GM18517 (cell line): ENCODE measurements around the gene ELK3.
A peak's percentile ranks its signal among the peaks of the same experiment; 100 is the strongest.

Source experiments
- ATAC-seq: cut with Tn5 transposase; IDR thresholded peaks from one replicate; pipeline ENCODE4 v1.9.1; 2021; ENCODE audit warnings: mild to moderate bottlenecking, moderate library complexity; ENCODE audit not compliant: unreplicated experiment

ELK3 gene

GRCh38 chr12:96193725-96194575 is at the start of gene ELK3:
TSS of gene ELK3 (plus strand) at chr12:96194375.
- ATAC-seq: peak; percentile 33

- no peak for ATAC-seq
These were observed 47.4 kb upstream of the ELK3 start for GRCh38 chr12:96146747-96147146.

GRCh38 chr12:96150442-96150841 is 43.7 kb upstream of the ELK3 start:
- no peak for ATAC-seq

GRCh38 chr12:96152164-96152563 is 42.0 kb upstream of the ELK3 start:
- ATAC-seq: no peak

- no peak for ATAC-seq
These were observed 40.9 kb upstream of the ELK3 start for GRCh38 chr12:96153131-96153725.

- ATAC-seq: no peak
These were observed 39.0 kb upstream of the ELK3 start for GRCh38 chr12:96155181-96155580.

GRCh38 chr12:96155781-96156180 is 38.4 kb upstream of the ELK3 start:
- no peak for ATAC-seq

GRCh38 chr12:96156211-96156610 is 38.0 kb upstream of the ELK3 start:
- ATAC-seq: no peak

GRCh38 chr12:96157427-96157826 is 36.7 kb upstream of the ELK3 start:
- ATAC-seq: no peak

GRCh38 chr12:96164951-96165811 is 29.0 kb upstream of the ELK3 start:
- no peak for ATAC-seq

GRCh38 chr12:96166765-96167164 is 27.4 kb upstream of the ELK3 start:
- ATAC-seq: no peak

GRCh38 chr12:96167492-96167891 is 26.7 kb upstream of the ELK3 start:
- no peak for ATAC-seq

GRCh38 chr12:96170328-96170727 is 23.8 kb upstream of the ELK3 start:
- ATAC-seq: no peak

GRCh38 chr12:96170762-96171161 is 23.4 kb upstream of the ELK3 start:
- no peak for ATAC-seq

GRCh38 chr12:96171905-96172304 is 22.3 kb upstream of the ELK3 start:
- ATAC-seq: no peak

GRCh38 chr12:96172981-96173380 is 21.2 kb upstream of the ELK3 start:
- ATAC-seq: no peak

GRCh38 chr12:96176575-96176974 is 17.6 kb upstream of the ELK3 start:
- no peak for ATAC-seq

GRCh38 chr12:96177013-96177412 is 17.2 kb upstream of the ELK3 start:
- no peak for ATAC-seq

- no peak for ATAC-seq
These were observed 10.3 kb upstream of the ELK3 start for GRCh38 chr12:96183734-96184370.

- no peak for ATAC-seq
These were observed 8.3 kb upstream of the ELK3 start for GRCh38 chr12:96185914-96186313.
